Measurements from ENCODE around the gene ARVCF.

Gene ARVCF

DNA sequence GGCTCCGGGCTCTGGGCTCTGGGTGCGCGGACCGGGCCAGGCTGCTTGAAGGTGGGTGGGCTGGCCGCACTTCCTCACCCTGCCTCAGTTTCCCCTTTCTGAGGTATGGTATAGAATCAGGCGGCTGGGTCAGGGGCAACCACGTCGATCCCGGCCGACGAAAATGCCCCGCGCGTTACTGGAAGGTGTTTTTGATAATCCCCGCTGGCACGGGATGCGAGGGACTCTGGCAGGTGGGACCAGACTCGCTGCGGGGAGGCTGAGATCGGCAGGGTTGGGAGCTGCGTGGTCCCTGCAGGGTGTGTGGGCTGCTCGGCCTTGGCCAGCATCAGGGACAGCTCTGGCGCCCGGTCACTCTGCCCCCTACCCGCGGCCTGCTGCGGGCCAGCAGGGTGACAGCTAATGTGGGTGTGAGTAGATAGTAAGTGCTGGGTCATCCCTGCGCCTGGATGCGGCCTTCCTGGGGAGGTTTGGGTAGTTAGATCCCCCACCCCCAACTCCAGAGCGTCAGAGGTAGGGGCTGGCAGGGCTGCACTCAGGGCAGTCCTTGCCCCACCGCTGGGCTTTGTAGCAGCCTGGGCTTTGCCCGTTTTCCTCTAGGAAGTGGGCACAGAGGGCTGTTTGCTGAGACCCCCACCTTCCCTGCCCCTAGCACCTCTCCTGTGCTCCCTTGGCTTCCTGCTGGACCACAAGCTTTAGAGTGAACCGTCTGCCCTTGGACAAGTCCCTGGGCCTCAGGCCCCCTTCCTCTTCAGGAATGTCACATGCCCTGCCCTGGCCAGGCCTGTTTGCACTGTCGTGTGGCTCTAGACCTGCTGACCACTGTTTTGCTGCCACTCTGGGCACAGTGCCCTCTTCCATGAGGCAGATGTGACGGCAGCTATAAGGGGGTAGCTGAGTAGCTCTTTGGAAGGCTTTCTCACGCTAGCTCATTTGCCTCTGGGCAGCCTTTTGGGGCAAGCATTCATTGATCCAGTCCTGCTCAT, 4.9 kb upstream of the ARVCF start:
- intact Hi-C loops (cut with DNase I): loop anchor here (10.0 kb wide), 1 partner anchor 93 kb away; the partner anchor contains the start of genes RANBP1 and TRMT2A

DNA sequence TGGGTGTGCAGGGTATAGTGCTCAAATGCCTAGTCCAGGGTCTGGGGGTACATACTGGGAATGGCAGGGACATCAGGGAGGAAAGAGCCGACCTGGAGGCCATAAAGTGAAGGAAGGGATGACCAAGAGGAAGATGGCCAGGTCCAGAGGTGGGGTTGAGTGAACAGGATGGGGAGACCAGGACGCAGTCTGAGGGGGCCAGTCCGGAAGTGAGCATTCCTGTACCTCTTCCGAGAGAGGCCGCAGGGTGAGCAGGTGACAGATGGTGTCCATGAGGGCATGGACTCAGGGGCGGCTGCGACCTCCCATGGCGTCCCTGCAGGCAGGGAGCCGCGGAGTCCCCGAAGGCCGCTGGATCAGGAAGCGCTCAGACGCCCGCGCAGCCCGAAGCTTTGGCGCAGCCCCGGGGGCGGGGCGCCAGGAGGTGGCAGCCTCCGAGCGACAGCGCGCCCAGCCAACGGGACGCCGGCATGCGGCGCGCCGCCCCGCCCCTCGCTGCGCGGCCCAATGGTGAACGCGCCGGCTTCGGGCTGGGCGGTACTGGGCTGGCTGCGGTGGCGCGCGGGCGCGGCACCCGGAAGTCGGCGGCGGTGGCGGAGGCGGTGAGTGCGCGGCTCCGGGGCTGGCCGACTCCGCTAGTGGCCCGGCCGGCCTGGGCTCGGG, 4.0 kb upstream of the ARVCF start, which contains the start of gene TANGO2:
TANGO2 (plus strand) TSS at position 578 of the 663 bp plus-strand sequence. CDS start 15,689 bp downstream, outside the sequence.
- DNase-seq: peak; percentile 87 to 99 (median 92)
- intact Hi-C loops (cut with DNase I): loop anchor here (10.0 kb wide), 1 partner anchor 94 kb away; the partner anchor contains the start of genes RANBP1 and TRMT2A

More for the DNA sequence above, 4.9 kb upstream of the ARVCF start:
- DNase-seq: peak in 9 of 10 donors; percentile 46 to 93 (median 66)

DNA sequence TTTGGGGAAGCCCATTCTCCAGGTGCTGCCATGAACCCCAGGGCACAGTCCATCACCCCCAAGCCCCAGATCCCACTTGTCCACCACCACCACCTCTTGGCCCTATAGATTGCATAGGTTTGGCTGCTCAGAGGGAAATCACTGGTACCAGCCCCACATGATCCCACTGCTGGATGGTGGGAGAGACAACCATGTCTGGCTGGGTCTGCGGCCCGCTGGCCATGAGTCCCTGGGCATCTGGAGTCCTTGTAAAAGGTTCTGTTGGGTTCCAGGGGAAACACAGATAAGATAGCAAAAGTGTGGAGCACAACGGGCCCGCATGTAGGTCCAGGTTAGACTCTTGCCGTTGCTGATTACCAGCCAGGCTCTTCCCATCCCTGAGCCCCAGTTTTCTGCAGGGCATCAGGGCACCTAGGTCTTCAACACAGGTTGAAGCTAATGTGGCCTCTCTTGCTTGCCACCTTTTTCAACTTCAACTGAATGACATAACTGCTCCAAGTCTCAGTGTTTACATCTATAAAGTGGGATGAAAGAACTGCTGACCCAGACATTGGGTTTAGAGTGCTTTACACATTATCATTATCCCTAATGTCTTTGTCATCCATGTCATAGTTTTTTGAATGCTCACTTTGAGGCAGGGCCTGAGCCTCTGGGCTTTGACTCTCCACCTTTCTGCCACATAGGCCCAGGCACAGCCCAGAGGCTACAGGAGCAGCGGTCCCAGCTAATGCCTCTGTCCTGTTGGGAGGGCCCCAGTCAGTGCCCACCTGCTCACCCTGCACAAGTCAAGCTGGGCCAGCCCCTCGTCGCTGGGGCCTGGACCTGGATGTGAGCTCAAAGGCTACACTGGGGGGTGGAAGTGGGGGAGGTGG, 3.3 kb upstream of the ARVCF start:
- peak in 2 of 10 donors; percentile 74 to 77 for DNase-seq
- intact Hi-C loops (cut with DNase I): loop anchor here (10.0 kb wide), 1 partner anchor 95 kb away; the partner anchor contains the start of genes RANBP1 and TRMT2A

DNA sequence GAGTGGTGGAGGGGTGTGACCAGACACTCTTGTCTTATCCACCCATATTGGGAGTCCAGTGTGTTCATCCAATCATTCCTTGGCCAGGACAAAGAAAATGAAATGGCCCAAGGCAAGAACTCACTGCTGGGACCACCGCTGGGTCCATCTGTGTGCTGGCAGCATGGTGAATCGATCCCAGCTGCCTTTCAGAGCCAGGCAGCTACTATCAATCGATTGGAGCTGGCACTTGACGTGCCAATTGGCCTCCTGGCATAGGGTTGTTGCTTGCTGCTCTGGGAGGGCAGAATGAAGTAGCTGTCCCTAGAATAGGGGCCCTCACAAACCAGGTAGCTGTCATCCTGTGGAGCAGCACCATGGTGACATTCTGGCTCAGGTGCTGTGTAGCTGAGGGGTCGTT, 1.4 kb upstream of the ARVCF start:
- peak in 2 of 10 donors; percentile 12 to 49 for DNase-seq
- intact Hi-C loops (cut with DNase I): no loop called here

- intact Hi-C loops (cut with DNase I): no loop called here
- DNase-seq: peak in 2 of 10 donors; percentile 58 to 59
Measured at GRCh38 chr22:20017622-20017958, 967 bp upstream of the ARVCF start.

DNA sequence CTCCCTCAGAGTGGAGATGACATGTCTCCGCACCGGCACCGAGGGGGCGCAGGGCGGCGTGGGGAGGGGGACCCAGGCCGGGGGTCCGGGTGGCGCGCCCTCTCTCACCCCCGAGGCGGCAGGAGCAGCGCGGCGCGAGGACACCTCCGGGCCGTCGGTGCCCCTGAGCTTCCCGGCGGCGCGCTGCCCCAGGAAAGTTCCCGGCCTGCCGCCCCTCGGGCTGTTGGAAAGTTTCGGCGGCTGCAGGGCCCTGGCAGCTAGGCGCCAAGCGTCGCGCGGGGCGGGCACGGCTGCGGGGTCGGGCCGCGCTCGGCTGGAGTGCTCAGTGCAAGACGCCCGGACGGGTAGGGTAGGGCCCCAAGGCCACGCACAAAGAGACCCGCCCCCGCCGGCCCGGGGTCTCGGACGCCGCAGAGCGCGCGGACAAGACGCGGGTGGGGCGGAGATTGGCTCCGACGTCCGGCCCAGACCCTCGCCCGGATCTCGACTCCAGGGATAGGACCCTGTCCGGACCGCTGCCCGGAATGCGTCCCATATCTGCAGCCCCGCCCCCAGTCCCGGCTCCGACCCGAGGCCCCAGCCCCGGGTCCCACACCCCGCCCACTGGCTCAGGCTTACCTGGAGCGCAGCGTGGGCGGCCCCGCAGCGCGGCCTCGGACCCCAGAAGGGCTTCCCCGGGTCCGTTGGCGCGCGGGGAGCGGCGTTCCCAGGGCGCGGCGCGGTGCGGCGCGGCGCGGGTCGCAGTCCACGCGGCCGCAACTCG, 471 bp downstream of the ARVCF start:
- DNase-seq: peak in 2 of 10 donors; percentile 86
- intact Hi-C loops (cut with DNase I): no loop called here

DNA sequence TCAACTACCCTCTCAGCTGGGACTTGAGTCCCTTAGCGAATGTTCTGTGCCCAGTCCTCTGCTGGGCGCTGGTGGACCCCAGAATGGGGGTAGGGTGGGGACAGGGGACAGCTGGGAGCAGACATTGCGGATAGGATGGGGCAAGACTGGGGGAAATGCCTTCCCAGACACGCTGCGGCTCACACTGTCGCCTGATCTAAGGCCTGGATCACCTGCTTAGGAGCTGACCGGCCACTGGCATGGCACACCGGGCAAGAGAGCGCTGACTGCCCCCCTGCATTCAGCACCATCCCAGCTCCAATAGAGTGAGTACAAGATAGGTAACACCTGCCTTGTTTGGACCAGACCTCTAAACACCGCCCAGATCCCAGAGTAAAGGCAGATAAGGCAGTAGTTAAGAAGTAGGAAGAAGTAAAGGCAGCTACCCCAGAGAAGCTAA, 1.4 kb downstream of the ARVCF start:
- peak in 2 of 10 donors; percentile 65 to 68 for DNase-seq
- intact Hi-C loops (cut with DNase I): no loop called here

DNA sequence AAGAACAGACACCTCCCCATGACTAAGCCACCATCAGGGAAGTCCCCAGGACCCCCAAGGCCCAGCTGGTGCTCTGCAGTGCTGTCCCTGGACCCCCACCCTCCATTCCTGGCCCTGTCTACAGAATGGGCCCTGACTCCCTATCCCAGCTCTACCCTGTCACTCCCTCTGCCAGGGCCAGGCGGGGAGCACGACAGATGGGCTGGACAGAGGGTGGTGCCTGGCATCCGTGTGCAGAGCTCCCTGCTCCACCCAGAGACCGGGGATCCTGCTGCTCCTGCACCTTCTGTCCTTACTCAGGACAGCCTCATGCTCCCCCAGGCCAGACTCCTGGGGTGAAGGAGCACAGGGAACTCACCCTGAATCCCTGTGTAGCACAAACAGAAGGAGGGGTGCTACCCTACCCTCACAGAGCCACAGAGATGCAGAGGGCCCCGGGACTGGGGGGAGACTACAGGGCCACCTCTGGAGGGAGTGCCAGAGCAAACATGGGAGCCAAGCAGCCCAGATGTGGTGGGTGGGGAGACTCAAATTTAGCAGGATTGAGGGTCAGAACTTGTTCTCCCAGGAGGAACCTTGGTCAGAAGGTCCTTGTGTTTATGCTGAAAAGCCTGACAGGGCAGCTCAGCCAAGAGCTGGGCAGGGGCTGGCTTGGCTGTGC, 2.0 kb downstream of the ARVCF start:
- peak in 2 of 10 donors; percentile 65 to 71 for DNase-seq
- intact Hi-C loops (cut with DNase I): no loop called here

GRCh38 chr22:20013382-20013871, 3.2 kb downstream of the ARVCF start:
- intact Hi-C loops (cut with DNase I): loop anchor here (1.0 kb wide), 1 partner anchor 43 kb away; no protein-coding TSS in a partner anchor
- DNase-seq: peak; percentile 55 to 94 (median 68)

GRCh38 chr22:20012741-20013331, 3.8 kb downstream of the ARVCF start:
- DNase-seq: peak in 2 of 10 donors; percentile 69 to 72
- intact Hi-C loops (cut with DNase I): loop anchor here (1.0 kb wide), 1 partner anchor 43 kb away; no protein-coding TSS in a partner anchor

DNA sequence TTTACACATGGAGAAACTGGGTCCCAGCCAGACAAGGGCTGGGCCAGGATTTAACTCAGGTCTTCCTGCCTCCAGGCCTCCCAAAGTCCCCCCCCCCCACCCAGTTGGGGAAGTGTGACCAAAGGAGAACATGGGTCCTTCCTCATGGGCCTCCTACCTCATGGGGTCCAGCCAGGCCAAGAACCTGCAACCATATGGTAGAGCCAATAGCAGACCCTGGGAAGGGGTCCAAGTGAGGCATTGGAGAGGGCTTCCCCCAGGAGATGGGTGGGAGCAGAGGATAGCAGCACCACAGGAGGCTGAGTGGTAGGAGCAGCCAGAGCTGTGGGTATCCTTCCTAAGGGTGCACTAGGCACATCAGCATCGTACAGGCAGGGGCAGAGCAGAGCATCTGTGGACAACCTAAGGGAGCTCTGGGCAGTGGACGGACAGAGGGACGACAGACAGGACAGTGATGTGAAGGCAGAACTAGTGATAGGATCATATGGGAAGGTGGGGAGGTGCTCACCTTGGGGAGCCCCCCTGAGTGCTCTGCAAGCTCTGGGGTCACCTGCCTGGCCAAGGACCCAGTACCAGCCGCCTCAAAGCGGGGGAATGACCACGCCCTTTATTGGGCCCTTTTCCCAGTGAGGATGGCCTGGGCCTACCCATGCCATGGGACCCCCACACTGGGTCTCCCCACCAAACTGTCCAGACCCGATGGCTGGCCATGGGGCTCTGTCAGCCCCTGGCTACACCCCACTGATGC, 4.5 kb downstream of the ARVCF start:
- intact Hi-C loops (cut with DNase I): no loop called here
- DNase-seq: peak in 2 of 10 donors; percentile 22 to 70

GRCh38 chr22:20011123-20011992, 5.3 kb downstream of the ARVCF start:
- DNase-seq: peak in 2 of 10 donors; percentile 42 to 72
- intact Hi-C loops (cut with DNase I): no loop called here

DNA sequence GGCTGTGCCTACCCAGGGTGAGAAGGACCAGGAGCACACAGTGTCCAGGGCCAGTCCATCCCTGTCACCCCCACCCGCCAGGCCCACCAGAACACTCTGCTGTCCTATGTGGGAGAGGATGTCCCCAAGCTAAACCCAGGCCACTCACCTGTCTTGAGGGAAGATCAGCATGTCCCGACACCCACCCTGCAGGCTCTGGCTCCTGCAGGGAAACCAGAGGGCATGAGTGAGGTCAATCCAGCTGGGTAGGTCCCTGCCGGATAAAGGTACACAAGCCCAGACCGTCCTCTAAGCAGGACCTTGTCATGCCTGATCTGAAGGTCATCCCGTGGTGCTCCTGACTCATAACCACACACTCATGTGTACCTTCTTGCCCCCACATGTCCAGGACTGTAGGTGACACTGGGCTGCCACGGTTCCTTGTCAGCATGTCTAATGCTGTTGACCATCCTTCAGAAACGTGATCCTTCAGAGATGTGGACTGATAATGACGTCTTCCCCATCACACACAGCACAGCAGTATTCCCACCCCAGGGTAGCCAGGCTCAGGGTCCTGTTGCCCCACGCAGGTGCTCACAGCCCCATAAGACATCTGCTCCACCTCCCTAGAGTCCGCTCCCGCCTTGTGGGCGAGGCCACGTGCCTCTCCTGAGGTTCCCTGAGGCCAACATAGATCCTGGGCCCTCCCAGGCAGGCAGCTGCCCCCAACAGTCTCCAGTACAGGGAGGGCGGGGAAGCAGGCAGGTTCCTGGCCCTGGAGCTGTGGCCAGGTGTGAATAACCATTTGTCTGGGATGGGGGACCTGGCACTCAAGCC, 6.1 kb downstream of the ARVCF start:
- intact Hi-C loops (cut with DNase I): no loop called here
- DNase-seq: peak in 2 of 10 donors; percentile 59 to 74

GRCh38 chr22:20009582-20010306, 6.9 kb downstream of the ARVCF start:
- intact Hi-C loops (cut with DNase I): no loop called here
- DNase-seq: peak in 2 of 10 donors; percentile 64

All from posterior cingulate gyrus (tissue), 11 donors.